HepG2 (cell line): Measurements from ENCODE around the gene ZBTB43. TPM values are rescaled to one million over a fixed set of nuclear protein-coding genes. Genes with fewer than 3 reads are reported as not detected.
"Not testable (repeated sequence)": the region's sequence is repeated elsewhere in the genome, so short reads cannot be mapped to it uniquely, and the experiment has no call there.

Source experiments
- ATAC-seq: fragments of 200-7000 bp; cut with Tn5 transposase; 3 replicates; pipeline ENCODE4 v1.9.1; 2020; ENCODE audit warnings: mild to moderate bottlenecking, moderate library complexity
- BruUV-seq: library from RNA; stranded (reverse); fragments of 400-500 nt; replicated peaks from 2 replicates; lab custom pipeline; 2021; lab: Mats Ljungman, UMichigan
- CTCF ChIA-PET: fragments of 300-600 bp; formaldehyde crosslinking; extraction: SDS; loops from one replicate; lab custom pipeline; 2021; ENCODE audit warnings: low total read pairs, inconsistent platforms, low intra/inter-chr PET ratio; lab: Yijun Ruan, JAX
- POLR2A ChIA-PET: fragments of 350-600 bp; sonication (Branson Sonifier 250); formaldehyde crosslinking; loops from one replicate; lab custom pipeline; 2020; ENCODE audit warnings: antibody characterized with exemption, inconsistent platforms; lab: Yijun Ruan, JAX
- DNase-seq: peaks from one replicate; pipeline ENCODE4 v3.0.0-alpha.2; 2015; ENCODE audit warnings: low spot score
- FAIRE-seq: peaks from 3 replicates; lab custom pipeline; 2011; peaks lifted over from hg19 to GRCh38; lab: Jason Lieb, UNC
- H2AFZ ChIP-seq: one replicate; pipeline ENCODE4 v1.6.1; 2011; ENCODE audit warnings: low read length, inconsistent platforms
- H3K27ac ChIP-seq: fragments of 300-600 bp; 3 replicates; pipeline ENCODE4 v1.8.0; 2011; ENCODE audit warnings: mixed run types, mild to moderate bottlenecking, mixed read lengths, low read length, inconsistent platforms; ENCODE audit not compliant: insufficient read depth; ENCODE audit errors: extremely low read length
- H3K27me3 ChIP-seq, 2 experiments: fragments of 200-600 bp in 1 of 2; 2 replicates in 1 of 2; 3 replicates in 1 of 2; pipeline versions ENCODE4 v1.6.0 to v1.8.0; 2011; ENCODE audit warnings: low read length in 2 of 2, mild to moderate bottlenecking in 2 of 2, moderate library complexity in 2 of 2, inconsistent platforms in 1 of 2; ENCODE audit not compliant: insufficient read depth in 2 of 2, control insufficient read depth in 1 of 2
- H3K36me3 ChIP-seq, 2 experiments: fragments of 200-600 bp in 1 of 2; replicated peaks in 1 of 2; 2 replicates in 1 of 2; 3 replicates in 1 of 2; pipeline versions ENCODE4 v1.5.1 to v1.8.0; 2011; ENCODE audit warnings: low read length in 2 of 2, inconsistent platforms in 1 of 2; ENCODE audit not compliant: insufficient read depth in 2 of 2, control insufficient read depth in 1 of 2
- H3K4me1 ChIP-seq: 2 replicates; pipeline ENCODE4 v1.5.1; 2012; ENCODE audit warnings: low read length, inconsistent platforms; ENCODE audit not compliant: insufficient read depth
- H3K4me2 ChIP-seq: 2 replicates; pipeline ENCODE4 v1.6.0; 2011; ENCODE audit warnings: low read depth, low read length, inconsistent platforms
- H3K4me3 ChIP-seq, 3 experiments: fragments of 200-600 bp in 1 of 3; sonication (generic), shearing (Covaris generic) in 1 of 3; replicated peaks in 1 of 3; 2 replicates each; pipeline ENCODE4 v1.5.1; 2011 to 2016; ENCODE audit warnings: low read length in 3 of 3, inconsistent platforms in 2 of 3, low read depth in 2 of 3, mild to moderate bottlenecking in 2 of 3, control low read depth in 1 of 3, mixed read lengths in 1 of 3; ENCODE audit not compliant: insufficient read depth in 1 of 3
- H3K79me2 ChIP-seq: one replicate; pipeline ENCODE4 v1.6.1; 2011; ENCODE audit warnings: low read length, inconsistent platforms; ENCODE audit not compliant: insufficient read depth
- H3K9ac ChIP-seq: 2 replicates; pipeline ENCODE4 v1.6.0; 2011; ENCODE audit warnings: mild to moderate bottlenecking, low read depth, low read length, inconsistent platforms; ENCODE audit not compliant: insufficient read depth
- H3K9me3 ChIP-seq: 2 replicates; pipeline ENCODE4 v1.5.1; 2012; ENCODE audit warnings: mild to moderate bottlenecking, low read length
- H4K20me1 ChIP-seq: 2 replicates; pipeline ENCODE4 v1.6.0; 2011; ENCODE audit warnings: inconsistent platforms, mild to moderate bottlenecking, low read length, moderate library complexity; ENCODE audit not compliant: insufficient read depth
- DNMT3B ChIP-seq: conservative IDR thresholded peaks from 2 replicates; pipeline ENCODE4 v1.6.1; 2016; ENCODE audit warnings: missing biosample characterization, control low read depth
- SUZ12 ChIP-seq: fragments of 150-350 bp; IDR thresholded peaks from 2 replicates; pipeline ENCODE4 v1.6.1; 2014; ENCODE audit warnings: low read depth, low read length
- ZNF317 ChIP-seq: sonication (generic); formaldehyde crosslinking; IDR thresholded peaks from 2 replicates; pipeline ENCODE4 v1.5.0; 2020; ENCODE audit warnings: mild to moderate bottlenecking, missing genetic modification reagents
- ZNF776 ChIP-seq: sonication (generic); formaldehyde crosslinking; IDR thresholded peaks from 2 replicates; pipeline ENCODE4 v1.4.0; 2020; ENCODE audit warnings: mild to moderate bottlenecking, missing genetic modification reagents
- WGBS: methylation state at CpG from one replicate; pipeline ENCODE4 v1.1.6; 2017; ENCODE audit warnings: low lambda C conversion rate; 5-methylcytosine and 5-hydroxymethylcytosine counted together
- in situ Hi-C: cut with HindIII; loops from 2 replicates; pipeline ENCODE4 v1.10.0; 2017; ENCODE audit warnings: low pct_unique_long_range_greater_than_20kb; ENCODE audit not compliant: extremely low pct_ligation_motif_present
- intact Hi-C: fragments of 100-400 bp; cut with micrococcal nuclease; formaldehyde crosslinking; loops from one replicate; pipeline ENCODE4 v1.10.0; 2022; ENCODE audit not compliant: unreplicated experiment
- polyA plus RNA-seq, 8 experiments: library from polyadenylated mRNA; depleted of rRNA in 3 of 8; stranded (reverse) in 7 of 8; unstranded in 1 of 8; fragments of >200 nt; fragmentation: Illumina TruSeq in 4 of 8; extraction: Trizol in 4 of 8; gene quantifications; 2 replicates each; pipeline versions ENCODE4 v1.2.1 to v1.2.3, GENCODE V29; 2011 to 2016; ENCODE audit warnings: low read depth in 4 of 8, missing spikeins in 1 of 8, mixed read lengths in 1 of 8; ENCODE audit not compliant: insufficient read depth in 1 of 8
- total RNA-seq, 5 experiments: library from RNA; depleted of rRNA; stranded (reverse); fragments of >200 nt; fragmentation: Illumina TruSeq; extraction: Trizol; gene quantifications; 2 replicates each; pipeline ENCODE4 v1.2.3, GENCODE V29; 2016; ENCODE audit warnings: low read depth in 1 of 5
- TF ChIP-seq, protein P1 (sequence below): sonication (generic); formaldehyde crosslinking; IDR thresholded peaks from 2 replicates; pipeline ENCODE4 v1.4.0; 2020; ENCODE audit warnings: missing genetic modification reagents; ENCODE audit errors: not compliant biosample characterization
- TF ChIP-seq, protein P2 (sequence below): sonication (generic); formaldehyde crosslinking; IDR thresholded peaks from 2 replicates; pipeline ENCODE4 v1.4.0; 2020; ENCODE audit warnings: mild to moderate bottlenecking, low read depth, missing genetic modification reagents

ZBTB43 gene
- total and polyA plus RNA-seq, 2 of the 13 experiments (the other 11 are each of a cell fraction or from before 2014, with no cell fraction given), result 7.1 to 31.4 TPM

DNA sequence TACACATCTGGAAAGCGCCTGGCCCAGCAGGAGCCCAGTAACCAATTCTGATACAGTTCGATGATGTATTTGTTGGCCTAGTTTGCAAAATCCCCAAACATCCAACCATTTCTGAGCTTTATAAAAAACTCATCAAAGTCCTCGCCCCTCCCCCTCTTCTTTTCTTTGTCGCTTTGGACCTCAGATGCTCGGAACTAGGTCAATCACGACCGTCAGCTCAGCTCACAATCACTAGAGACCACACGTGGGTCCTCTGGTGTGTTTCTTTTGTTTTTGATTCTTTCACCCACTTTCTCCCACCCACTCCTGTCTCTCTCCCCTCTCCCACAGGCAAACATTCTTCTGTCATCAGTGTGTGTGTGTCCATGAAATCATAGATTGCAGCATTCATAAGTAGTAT is 26.7 kb upstream of the ZBTB43 start:
- FAIRE-seq (no peak), ATAC-seq (no peak)
- H3K36me3 ChIP-seq, result no peaks in the 10 kb centered on the region
- CTCF ChIA-PET, result interaction anchor here (1.4 kb wide), 1 partner anchor 73 kb away, joined by 3 read pairs; no protein-coding TSS in a partner anchor
- no peak overlapping the region for H2AFZ ChIP-seq
- intact Hi-C loops (no loop called here), in situ Hi-C loops (no loop called here)
- 33% methylated on average over 8 of the region's 8 CpGs for WGBS
- TF ChIP-seq ZNF317 (CRISPR knock-in tag) (no peak), ZNF776 (CRISPR knock-in tag) (no peak), DNMT3B (no peak), SUZ12 (no peak)
- TF ChIP-seq, protein P1, sequence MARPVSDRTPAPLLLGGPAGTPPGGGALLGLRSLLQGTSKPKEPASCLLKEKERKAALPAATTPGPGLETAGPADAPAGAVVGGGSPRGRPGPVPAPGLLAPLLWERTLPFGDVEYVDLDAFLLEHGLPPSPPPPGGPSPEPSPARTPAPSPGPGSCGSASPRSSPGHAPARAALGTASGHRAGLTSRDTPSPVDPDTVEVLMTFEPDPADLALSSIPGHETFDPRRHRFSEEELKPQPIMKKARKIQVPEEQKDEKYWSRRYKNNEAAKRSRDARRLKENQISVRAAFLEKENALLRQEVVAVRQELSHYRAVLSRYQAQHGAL (CRISPR knock-in tag), result no peak
- TF ChIP-seq, protein P2, sequence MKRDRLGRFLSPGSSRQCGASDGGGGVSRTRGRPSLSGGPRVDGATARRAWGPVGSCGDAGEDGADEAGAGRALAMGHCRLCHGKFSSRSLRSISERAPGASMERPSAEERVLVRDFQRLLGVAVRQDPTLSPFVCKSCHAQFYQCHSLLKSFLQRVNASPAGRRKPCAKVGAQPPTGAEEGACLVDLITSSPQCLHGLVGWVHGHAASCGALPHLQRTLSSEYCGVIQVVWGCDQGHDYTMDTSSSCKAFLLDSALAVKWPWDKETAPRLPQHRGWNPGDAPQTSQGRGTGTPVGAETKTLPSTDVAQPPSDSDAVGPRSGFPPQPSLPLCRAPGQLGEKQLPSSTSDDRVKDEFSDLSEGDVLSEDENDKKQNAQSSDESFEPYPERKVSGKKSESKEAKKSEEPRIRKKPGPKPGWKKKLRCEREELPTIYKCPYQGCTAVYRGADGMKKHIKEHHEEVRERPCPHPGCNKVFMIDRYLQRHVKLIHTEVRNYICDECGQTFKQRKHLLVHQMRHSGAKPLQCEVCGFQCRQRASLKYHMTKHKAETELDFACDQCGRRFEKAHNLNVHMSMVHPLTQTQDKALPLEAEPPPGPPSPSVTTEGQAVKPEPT (CRISPR knock-in tag), result no peak
- TF ChIP-seq, all 625 proteins: peak for 0
- POLR2A ChIA-PET, result no interaction called here
- BruUV-seq, result no TSS peak
- Histone ChIP-seq H3K4me3 (no peak overlapping the region), H3K4me2 (no peak overlapping the region), H3K4me1 (peaks cover 8% of the 10 kb centered on the region; the same call in 1 of the 2 replicates), H3K79me2 (no peaks in the 10 kb centered on the region), H4K20me1 (no peaks in the 10 kb centered on the region), H3K9me3 (no peaks in the 10 kb centered on the region), H3K27me3 (peaks cover under 1 to 33% of the 10 kb centered on the region in 2 experiments; a peak in 2 of 5 replicates), H3K27ac (no peak overlapping the region), H3K9ac (no peak overlapping the region)
- no peak for DNase-seq

DNA sequence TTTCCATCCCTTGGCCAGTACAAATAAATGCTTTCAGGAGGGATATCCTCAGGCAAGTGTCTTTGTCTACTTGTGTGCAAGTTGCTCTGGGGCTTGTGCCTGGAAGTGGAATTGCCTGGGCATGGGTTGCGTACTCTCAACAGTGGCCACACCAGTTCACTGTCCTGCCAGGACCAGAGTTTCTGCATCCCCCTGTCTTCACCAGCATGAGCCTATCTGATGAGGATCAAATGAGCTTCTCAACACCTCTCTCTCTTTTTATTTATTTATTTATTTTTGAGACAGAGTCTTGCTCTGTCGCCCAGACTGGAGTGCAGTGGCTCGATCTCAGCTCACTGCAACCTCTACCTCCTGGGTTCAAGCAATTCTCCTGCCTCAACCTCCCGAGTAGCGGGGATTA is 26.1 kb upstream of the ZBTB43 start:
- FAIRE-seq, CTCF ChIA-PET: not testable (repeated sequence)

More for the DNA sequence above, 26.1 kb upstream of the ZBTB43 start:
- WGBS, result 49% methylated on average over 5 of the region's 5 CpGs
- BruUV-seq, H3K4me1 ChIP-seq, ATAC-seq, H3K36me3 ChIP-seq, H3K9me3 ChIP-seq, intact Hi-C loops, POLR2A ChIA-PET, in situ Hi-C loops, DNase-seq, H3K4me3 ChIP-seq, H3K4me2 ChIP-seq, H3K79me2 ChIP-seq, H4K20me1 ChIP-seq, H2AFZ ChIP-seq, H3K9ac ChIP-seq, H3K27ac ChIP-seq: not testable (repeated sequence)
- peaks cover 0 to 33% of the 10 kb centered on the region in 2 experiments; a peak in 2 of 5 replicates for H3K27me3 ChIP-seq
